GM19099 (cell line): ENCODE data around the gene FBXO3.

Source experiments
- POLR2A ChIP-seq: IDR thresholded peaks from 3 replicates; pipeline ENCODE4 v1.6.1; 2011; ENCODE audit warnings: low read depth; ENCODE audit not compliant: insufficient read length; ENCODE audit errors: extremely low read depth

FBXO3 gene, protein sequence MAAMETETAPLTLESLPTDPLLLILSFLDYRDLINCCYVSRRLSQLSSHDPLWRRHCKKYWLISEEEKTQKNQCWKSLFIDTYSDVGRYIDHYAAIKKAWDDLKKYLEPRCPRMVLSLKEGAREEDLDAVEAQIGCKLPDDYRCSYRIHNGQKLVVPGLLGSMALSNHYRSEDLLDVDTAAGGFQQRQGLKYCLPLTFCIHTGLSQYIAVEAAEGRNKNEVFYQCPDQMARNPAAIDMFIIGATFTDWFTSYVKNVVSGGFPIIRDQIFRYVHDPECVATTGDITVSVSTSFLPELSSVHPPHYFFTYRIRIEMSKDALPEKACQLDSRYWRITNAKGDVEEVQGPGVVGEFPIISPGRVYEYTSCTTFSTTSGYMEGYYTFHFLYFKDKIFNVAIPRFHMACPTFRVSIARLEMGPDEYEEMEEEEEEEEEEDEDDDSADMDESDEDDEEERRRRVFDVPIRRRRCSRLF

DNA sequence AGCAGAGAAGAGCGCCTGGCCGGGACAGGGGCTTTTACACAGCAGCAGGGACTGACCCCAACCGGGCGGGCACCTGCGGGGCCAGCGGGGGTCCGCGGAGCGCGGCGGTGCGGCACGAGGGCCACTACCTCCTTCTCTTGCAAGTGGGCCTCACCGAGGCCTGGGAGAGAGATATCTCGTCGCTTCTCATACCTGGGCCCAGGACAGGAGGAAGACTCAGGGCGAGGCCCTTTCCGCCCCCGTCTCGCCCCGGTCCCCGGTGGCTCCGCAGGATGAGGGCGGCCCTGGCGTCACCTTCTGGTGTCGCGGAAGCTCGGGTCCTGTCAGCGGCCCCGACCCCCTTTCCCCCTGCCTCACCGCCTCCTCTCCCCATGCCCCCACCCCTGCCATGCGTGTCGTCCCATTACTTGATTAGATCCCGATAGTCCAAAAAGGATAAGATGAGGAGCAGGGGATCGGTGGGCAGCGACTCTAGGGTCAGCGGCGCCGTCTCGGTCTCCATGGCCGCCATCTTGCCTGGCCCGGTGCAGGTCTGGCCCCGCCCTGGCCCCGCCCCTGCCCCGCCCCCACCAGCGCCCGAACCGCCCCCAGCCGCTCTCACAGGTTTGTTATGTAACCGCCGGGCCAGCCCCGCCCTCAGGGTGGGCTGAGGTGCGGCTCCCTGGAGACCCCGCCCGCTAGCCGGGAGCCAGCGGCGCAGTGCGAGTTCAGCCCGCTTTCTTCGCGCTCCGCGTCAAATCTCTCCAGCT, at the start of gene FBXO3:
Gene FBXO3 (minus strand): TSS at position 534 of the 749 bp plus-strand sequence. CDS start 23 bp downstream, at position 511.
- peak; percentile 87 for TF ChIP-seq POLR2A

DNA sequence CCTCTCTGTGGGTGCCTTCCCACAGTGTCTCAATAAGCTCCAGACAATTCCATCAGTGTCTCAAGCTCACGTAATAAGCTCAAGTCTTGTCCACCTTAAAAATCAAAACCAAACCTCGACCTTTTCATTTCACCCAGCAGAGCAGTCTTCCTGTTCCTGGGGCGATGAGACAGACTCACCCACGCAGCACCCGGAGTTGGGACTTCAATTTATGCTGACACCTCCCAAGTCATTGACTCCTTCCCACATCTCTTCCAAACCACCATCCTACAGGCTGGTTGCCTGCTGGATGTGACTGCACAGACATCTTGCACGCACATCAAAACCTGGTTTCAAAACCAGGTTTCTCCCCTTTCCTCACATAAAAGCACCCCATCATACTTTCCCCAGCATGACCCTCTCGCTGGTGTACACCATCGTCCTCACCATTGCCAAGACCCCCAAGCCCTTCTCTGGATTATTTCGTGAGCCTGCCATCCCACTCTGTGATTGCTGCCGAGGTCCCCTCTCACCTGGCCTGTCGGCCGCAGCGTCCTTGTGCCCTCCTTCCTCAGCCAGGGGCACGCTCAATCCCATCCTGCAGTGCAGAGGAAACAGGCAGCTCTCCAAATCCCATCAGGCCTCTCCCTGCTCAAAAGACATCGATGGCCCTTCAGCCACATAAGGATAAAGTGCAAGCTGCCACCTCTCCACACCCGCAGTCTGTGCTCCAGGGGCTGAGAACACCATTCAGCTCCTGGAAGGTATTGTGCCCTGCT, 45.1 kb upstream of the FBXO3 start:
- TF ChIP-seq POLR2A = no peak

DNA sequence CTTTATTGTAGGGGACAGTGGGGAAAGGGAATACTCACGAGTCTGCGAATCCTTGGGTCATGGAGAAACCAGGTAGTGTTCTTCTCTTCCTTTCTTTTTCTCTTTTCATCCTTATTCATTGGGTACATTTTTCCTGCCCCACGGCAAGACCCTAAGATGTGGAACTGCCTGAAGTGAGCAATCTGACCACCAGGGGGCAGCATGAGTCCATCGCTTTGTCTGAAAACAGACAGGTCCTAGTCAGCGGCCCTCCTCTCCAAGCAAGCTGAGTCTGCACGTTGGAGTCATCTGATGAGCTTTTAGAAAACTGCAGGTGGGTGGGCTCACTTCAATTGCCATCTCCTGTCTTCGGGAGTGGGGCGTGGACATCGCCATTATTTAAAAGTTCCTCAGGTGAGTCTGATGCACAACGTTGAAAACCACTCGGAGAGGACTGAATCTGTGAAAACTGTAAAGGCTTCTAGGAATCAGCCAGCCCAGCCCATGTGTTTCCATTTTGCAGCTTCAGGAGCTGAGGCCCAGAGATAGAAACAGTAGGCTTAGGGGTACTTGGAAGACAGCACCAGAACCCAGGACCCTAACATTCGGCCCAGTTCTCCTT, 34.0 kb upstream of the FBXO3 start:
- TF ChIP-seq POLR2A = no peak

DNA sequence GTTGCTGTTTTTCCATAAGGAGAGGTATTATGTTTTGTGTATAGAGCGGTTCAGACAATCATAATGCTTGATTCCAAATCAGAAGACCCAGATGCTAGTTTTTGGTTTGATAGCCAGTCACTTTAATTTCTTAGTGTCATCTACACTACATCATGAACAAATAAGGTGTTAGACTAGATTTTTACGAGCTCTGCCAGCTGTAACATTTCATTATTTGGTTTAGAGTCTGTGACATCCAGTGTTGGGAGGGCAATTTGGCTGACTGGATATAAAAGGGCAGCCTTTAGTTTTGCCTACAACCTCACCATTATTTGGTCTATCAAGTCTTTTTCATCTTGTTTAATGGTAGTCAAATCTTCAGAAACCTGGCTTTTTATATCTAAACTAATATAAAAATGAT, 30.2 kb upstream of the FBXO3 start:
- no peak for TF ChIP-seq POLR2A

DNA sequence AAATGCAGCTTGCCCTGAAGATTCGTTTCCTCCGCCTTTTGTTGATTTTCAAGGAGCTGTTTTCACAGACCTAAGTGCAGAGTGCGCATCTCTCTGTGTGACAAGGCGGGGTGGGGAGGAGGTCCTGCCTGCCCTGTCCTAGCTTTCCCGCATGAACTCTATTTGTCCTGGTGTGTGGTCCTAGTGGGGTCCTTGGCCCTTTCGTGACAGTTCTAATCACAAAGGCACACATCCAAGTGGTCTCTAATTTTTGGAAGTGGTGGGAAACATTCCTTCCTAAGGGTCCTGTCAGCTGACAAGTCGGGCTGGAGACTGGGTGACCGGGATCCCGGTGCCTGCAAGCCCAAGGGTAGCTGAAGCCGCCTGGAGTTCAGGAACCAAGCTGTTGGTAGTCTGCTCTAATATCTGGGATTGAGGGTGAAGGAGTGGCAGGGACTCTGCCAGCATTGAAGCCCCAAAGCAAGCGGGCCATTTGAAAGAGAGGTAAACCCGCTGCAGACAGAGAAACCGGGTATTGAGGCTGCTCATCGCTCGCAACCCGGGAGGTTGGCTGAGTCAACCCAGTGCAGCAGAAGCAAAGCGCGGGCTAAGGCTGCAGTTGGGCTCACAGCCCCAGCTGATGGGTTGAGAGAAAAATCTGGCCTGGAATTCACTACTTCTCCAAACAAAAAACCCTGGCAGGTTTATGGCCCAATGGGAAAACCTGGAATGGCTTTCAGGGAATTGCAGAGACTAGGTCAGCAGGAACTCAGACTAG, 28.1 kb upstream of the FBXO3 start:
- TF ChIP-seq POLR2A = no peak

DNA sequence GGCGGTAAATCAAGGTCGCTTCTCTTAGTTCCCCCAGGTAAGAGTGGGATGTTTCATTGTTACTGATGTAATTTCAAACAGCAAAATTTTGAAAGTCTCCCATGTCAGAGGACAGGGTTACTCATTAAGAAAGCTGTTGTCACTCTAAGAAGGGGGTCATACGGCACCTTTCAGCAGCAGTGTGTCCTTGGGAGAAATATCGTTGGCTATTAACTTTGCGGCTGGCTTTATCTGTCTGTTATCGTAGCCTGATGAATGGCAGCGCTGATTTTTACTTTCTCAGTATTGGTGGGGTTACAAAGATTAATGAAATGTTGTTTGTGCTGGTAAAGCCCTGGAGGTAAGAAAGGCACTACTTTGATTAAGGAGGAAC, 27.5 kb upstream of the FBXO3 start:
- TF ChIP-seq POLR2A = no peak

DNA sequence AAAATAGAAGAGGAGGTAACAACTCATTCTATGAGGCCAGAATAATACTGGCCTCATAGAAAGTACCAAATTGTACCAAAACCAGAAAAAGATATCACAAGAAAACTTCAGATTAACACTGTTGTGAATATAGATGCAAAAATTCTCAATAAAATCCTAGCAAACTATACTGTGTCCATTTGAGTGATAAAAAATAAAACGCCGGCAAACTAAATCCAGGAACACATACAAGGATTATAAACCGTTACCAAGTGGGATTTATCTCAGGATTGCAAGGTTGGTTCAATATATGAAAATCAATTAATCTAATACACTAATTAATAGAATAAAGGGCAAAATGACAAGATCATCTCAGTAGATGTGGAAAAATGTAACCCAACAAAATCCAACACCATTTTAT, 23.6 kb upstream of the FBXO3 start:
- no peak for TF ChIP-seq POLR2A

DNA sequence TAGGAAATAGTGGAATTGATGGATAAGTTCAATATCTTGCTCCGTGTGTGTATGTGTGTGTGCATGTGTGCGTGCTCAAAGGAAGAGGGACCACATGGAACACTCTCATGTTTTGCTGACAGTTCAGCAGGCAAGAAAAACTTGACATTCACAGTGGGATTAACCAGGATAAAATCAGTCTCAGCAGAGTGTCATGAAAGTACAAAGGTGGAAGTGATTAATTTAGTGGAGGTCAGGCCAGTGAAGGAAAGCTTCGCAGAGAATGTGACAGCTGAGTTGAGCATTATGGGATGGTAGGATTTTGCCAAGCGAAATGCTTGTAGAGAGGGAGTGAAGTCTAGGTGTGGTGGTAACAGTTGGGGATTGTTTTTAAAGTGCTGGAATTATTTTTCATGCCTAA, 15.7 kb upstream of the FBXO3 start:
- no peak for TF ChIP-seq POLR2A

DNA sequence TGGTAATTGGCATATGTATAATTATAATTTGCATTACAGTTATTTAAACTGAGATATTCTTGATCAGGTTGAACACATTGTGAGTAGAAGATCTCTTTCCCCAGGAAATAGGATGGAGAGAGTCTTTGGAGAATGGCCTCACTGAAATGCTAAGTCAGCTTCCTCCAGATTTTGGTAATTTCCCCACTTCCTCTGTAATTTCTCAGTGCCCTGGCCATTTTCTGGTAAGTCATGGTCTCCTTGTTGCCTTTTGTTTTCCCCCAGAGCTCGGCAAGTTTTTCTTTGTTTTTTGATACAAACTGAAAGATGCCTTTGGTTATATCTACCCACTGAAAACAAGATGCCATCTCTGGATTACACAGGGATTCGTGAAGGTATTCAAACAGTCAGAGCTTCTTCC, 12.8 kb upstream of the FBXO3 start:
- TF ChIP-seq POLR2A = no peak

DNA sequence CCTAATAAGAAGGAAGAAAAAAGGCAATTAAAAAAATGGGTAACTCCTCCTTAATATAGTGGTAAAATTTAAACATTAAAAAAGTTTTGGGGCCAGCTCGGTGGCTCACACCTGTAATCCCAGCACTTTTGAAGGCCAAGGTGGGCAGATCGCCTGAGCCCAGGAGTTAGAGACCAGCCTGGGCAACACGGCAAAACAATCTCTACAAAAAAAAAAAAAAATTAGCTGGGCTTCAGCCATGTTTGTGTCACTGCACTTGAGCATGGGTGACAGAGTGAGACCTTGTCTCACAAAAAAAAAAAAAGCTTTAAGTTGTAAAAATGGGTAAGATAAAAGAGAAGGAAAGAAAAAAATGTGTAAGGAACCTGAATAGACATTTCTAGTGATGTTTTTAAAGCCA, 11.3 kb upstream of the FBXO3 start:
- TF ChIP-seq POLR2A = no peak

DNA sequence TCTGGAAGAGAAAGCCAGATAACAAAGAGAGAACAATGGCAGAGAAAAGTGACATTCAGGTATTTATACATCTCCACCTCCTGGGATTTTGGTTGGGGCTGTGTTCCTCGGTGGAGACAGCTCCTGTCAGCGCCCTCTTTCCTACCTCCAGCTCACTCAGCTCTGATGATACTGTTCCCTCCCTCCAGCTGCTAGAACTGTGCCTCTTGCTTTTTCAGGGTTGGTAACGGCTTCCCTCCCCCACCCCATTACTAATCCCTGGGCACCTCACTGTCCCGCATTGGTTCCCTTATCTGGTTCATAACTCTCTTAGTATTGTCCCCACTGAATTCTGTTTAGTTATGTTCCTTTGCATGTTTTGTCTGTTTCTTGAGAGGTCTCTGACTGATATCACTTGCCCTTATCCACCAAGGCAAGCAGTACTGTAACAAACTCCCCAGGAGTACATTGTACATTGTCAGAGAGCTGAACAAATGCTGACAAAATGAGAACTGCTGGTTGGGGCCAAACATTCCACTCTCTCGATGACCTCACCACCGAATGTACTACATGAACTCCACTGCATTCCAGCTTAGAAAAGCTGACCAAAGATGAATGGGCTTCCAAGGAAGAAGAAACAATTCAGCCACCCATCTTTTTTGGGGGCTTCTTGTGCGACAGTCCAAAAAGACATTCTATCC, 5.7 kb upstream of the FBXO3 start:
- no peak for TF ChIP-seq POLR2A

DNA sequence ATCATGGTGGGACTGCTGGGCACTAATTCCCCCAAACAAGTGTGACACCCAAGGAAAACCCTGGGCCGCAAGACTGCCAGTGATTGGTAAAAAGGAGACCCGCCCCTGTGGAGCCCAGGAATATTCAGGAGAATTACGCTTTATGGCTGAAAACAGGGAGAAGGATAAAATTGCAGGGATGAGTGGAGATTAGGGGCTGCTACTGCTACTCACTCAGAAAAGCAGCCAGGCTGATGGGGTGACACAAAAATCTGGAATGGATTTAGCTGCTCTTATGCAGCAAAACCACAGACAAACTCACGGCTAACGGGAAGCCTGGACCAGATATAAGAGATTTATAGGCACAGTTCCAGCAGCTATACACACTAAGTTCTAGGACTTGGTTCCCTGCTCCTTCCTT, 4.4 kb upstream of the FBXO3 start:
- TF ChIP-seq POLR2A = no peak

DNA sequence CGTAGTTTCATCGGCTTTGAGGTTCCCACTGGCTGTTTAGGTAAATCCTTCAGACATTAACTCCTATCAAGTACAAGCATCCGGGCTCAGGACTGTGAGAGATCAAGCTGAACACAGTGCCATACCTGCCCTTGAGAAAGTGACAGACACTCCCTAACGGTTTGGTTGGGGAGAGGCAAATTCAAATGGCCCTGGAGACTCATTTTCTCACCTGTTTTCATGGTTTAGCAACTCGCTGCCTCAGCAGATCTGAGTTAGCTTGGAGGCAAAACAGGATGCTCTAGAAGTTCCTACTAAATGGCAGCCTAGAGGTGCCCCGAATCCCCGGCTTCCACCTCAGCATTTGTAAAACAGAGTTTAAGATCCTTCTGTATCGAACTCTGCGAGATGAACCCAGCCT, 3.6 kb upstream of the FBXO3 start:
- no peak for TF ChIP-seq POLR2A
